ENCODE data around the gene ZNRF4. TPM values are rescaled to one million over a fixed set of nuclear protein-coding genes. Genes with fewer than 3 reads are reported as not detected.

The ZNRF4 gene
- total RNA-seq, 1 experiment from 2014 or later, result not detected

DNA sequence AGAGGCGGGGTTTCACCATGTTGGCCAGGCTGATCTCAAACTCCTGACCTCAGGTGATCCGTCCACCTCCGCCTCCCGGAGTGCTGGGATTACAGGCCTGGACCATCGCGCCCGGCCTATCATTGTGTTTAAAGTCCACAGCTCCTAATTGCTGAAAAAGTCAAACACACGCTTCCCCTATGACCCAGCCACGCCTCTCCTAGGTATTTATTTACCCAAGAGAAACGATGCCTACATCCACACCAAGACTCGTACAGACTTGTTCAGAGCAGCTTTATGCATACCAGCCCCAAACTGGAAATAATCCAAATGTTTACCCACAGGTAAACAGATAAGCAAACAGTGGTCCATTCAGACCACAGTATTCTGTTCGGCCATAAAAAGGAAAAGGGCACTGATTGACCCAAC lies 15.1 kb downstream of the ZNRF4 start (continued):
- TF ChIP-seq ZNF532 (CRISPR knock-in tag; IDR thresholded peaks at IDR 0.05; ENCODE audit: borderline replicate concordance) (no peak), IRF1 (CRISPR knock-in tag; IDR thresholded peaks at IDR 0.05) (no peak), ATF1 (CRISPR knock-in tag; IDR thresholded peaks at IDR 0.05) (no peak), ARID4B (CRISPR knock-in tag; IDR thresholded peaks at IDR 0.05; ENCODE audit: borderline replicate concordance) (no peak)

DNA sequence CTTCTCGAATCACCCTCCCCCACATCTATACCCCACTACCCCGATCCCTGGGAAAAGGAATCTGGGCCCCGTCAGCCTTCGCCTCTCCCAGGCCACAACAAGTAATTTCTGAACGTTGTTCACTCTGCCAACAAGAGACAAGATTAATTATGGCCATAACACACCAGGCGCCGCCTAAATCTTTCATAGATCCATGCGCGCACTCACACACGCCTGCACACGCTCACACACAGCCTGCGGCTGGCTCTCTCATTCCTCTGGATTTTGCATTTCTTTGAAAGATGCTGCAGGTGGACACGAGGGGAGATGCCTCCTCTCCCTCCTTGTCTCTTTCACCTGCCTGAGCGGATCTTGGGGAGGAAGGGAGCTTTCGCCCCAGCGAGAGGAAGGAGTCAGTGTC lies 17.1 kb downstream of the ZNRF4 start:
- no peaks in the 10 kb centered on the region for H3K9me3 Mint-ChIP-seq
- H3K36me3 Mint-ChIP-seq, result no peaks in the 10 kb centered on the region
- POLR2A ChIA-PET, result no interaction called here
- 0 out of 2 replicates have a peak overlapping the region, but pooled peaks have one; percentile 19 for H3K27ac Mint-ChIP-seq
- 0 out of 2 replicates have a peak, but pooled peaks cover 3% of the 10 kb centered on the region for H3K4me1 Mint-ChIP-seq
- ATAC-seq (no peak), DNase-seq (ENCODE audit: low spot score) (no peak)
- TF ChIP-seq ETV6 (CRISPR knock-in tag; IDR thresholded peaks at IDR 0.05) (no peak), ZNF263 (CRISPR knock-in tag; IDR thresholded peaks at IDR 0.05; ENCODE audit: low read depth) (no peak), NR1H2 (CRISPR knock-in tag; IDR thresholded peaks at IDR 0.05) (no peak), NFATC4 (CRISPR knock-in tag; IDR thresholded peaks at IDR 0.05) (no peak), ESRRA (CRISPR knock-in tag; IDR thresholded peaks at IDR 0.05; ENCODE audit: borderline replicate concordance) (no peak), MYBL2 (CRISPR knock-in tag; IDR thresholded peaks at IDR 0.05) (no peak), ZNF138 (CRISPR knock-in tag; conservative IDR thresholded peaks at IDR 0.05) (no peak), IRF2 (CRISPR knock-in tag; IDR thresholded peaks at IDR 0.05; ENCODE audit: borderline replicate concordance, low read depth) (no peak)
- TF ChIP-seq, protein P1, sequence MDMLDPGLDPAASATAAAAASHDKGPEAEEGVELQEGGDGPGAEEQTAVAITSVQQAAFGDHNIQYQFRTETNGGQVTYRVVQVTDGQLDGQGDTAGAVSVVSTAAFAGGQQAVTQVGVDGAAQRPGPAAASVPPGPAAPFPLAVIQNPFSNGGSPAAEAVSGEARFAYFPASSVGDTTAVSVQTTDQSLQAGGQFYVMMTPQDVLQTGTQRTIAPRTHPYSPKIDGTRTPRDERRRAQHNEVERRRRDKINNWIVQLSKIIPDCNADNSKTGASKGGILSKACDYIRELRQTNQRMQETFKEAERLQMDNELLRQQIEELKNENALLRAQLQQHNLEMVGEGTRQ (CRISPR knock-in tag; IDR thresholded peaks at IDR 0.05), result no peak
- TF ChIP-seq, protein P2, sequence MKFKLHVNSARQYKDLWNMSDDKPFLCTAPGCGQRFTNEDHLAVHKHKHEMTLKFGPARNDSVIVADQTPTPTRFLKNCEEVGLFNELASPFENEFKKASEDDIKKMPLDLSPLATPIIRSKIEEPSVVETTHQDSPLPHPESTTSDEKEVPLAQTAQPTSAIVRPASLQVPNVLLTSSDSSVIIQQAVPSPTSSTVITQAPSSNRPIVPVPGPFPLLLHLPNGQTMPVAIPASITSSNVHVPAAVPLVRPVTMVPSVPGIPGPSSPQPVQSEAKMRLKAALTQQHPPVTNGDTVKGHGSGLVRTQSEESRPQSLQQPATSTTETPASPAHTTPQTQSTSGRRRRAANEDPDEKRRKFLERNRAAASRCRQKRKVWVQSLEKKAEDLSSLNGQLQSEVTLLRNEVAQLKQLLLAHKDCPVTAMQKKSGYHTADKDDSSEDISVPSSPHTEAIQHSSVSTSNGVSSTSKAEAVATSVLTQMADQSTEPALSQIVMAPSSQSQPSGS (CRISPR knock-in tag; IDR thresholded peaks at IDR 0.05; ENCODE audit: borderline replicate concordance, low read depth), result no peak
- no peak overlapping the region for H3K4me3 Mint-ChIP-seq
- peaks cover 3% of the 10 kb centered on the region; the same call in 1 of the 2 replicates for H3K27me3 Mint-ChIP-seq (ENCODE audit: low read depth)
- CTCF ChIA-PET, result interaction anchor here (0.6 kb wide), 2 partner anchors 51 to 535 kb away, joined by 3 read pairs; no protein-coding TSS in a partner anchor

Measured in WTC11 (cell line).